LoVo (cell line): ENCODE measurements around the gene TOB2.

Source experiments
- DNase-seq: peaks from one replicate; pipeline ENCODE4 v3.0.0-alpha.2; 2016; ENCODE audit warnings: low spot score

TOB2 gene, protein sequence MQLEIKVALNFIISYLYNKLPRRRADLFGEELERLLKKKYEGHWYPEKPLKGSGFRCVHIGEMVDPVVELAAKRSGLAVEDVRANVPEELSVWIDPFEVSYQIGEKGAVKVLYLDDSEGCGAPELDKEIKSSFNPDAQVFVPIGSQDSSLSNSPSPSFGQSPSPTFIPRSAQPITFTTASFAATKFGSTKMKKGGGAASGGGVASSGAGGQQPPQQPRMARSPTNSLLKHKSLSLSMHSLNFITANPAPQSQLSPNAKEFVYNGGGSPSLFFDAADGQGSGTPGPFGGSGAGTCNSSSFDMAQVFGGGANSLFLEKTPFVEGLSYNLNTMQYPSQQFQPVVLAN

DNA sequence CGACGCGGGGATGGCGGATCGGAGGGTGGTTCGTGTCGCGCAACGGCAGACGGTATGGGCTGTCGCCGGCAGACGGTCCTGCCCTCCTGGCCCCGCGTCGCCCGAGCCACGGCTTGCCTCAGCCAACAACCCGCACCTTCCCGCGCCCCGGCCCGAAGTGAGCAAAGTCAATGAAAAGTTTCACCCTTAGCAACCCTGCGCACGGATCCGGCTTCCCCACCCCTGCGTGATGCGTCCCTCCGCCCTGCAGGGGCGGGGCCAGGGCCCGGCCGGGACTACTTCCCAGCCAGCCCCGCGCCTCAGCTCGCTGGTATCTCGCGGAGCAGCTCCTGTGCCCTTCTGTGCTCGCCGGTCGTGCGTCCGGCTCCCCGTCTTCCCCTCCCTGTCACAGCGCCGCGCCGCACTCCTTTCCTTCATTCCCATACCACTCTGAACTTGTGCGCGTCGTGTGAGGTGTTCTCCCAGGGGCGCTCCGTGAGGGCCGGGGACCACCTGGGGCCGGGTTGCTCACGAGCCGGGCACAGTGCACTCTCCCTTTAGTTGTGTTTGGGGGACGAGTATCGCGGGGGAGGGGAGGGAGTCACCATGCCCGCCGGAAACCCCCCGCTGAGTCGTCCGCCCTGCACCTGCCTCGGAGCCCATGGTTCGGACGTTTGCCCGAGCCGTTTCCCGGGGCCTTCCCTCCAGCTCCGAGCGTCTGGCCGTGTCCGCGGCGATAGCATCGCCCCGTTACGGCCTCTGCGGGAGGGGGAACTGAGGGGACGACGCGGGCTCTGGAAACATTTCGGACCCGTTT is at the start of gene TOB2:
Gene TOB2 (minus strand): TSS at position 163 of the 796 bp plus-strand sequence. CDS start 9,456 bp downstream, outside the sequence.
- DNase-seq, result peak; percentile 94

DNA sequence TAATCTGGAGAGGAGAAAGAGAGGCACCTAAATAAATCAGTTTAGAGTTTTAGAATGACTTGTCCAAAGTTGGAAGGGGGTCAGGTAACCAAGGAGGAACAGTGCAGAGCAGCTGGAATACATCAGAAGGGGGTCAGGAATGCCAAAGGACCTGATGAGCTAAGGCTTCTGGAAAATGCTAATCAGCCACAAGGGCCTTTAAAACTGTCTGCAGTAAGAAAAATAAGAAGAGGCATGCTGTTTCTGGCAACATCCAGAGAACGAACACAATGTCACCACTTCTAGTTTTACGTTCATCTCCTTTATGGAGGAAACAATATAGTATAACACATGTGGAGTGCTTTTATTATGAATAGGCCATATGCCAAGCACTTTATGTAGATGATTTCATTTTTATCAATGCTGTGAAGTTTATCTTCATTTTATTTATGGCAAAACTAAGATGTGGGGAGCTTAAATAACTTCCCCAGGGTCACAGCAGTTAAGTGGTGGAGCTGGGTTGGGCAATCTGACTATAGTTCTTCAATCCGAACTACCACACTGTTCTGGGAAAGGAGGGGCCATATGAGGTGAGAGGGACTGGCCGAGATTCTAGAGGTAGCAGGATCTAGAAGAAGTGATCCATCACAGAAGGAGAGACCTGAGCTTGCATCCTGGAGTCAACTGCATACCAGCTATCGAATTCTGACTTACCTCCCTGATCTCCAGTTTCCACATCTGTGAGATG is 44.9 kb upstream of the TOB2 start:
- no peak for DNase-seq

DNA sequence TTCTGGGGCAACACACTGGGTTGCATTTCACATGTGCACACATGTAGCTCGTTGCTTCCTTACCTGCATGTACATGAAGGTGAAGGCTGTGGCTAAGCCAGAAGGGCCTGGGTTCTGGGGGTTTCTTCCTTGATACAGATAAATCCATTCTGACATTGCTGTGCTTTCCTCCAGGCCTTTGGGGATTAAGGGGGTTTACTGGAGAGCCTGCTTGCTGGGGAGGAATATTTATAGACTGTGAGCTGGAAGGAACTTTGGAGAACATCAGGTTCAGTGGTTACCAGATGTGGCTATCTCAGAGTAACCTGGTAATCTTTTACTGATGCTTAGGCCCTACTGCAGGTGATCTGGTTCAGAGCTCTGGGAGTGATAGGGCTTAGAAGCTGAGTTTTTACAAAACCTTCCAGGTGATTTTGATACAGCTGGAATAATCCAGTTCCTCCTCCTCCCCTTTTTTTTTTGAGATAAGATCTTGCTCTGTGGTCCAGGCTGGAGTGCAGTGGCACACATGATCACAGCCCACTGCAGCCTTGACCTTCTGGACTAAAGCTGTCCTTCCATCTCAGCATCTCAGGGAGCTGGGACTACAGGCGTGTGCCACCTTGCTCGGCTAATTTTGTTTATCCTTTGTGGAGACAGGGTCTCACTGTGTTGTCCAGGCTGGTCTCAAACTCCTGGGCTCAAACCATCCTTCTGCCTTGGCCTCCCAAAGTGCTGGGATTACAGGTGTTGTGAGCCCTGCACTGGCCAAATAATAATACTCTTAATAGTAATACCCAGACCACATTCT is 42.2 kb upstream of the TOB2 start:
- DNase-seq, result no peak

DNA sequence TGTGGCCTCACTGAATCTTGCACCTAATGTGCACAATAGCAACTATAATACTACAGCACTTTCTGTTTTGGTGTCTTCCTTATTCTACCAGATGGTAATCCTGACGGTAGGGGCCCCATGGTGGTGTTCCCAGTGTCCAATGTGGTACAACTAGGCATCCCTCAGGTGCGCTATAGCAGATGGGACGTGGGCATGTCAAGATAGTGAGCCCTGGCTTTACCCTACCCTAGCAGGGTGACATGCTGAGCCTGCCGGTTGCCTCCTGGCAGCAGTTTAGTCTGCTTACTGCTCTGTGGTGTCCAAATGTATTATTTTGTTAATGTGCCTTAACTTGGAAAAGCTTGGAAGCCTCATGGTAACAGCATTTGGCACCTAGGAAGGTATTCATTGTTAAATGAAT is 41.5 kb upstream of the TOB2 start:
- no peak for DNase-seq

DNA sequence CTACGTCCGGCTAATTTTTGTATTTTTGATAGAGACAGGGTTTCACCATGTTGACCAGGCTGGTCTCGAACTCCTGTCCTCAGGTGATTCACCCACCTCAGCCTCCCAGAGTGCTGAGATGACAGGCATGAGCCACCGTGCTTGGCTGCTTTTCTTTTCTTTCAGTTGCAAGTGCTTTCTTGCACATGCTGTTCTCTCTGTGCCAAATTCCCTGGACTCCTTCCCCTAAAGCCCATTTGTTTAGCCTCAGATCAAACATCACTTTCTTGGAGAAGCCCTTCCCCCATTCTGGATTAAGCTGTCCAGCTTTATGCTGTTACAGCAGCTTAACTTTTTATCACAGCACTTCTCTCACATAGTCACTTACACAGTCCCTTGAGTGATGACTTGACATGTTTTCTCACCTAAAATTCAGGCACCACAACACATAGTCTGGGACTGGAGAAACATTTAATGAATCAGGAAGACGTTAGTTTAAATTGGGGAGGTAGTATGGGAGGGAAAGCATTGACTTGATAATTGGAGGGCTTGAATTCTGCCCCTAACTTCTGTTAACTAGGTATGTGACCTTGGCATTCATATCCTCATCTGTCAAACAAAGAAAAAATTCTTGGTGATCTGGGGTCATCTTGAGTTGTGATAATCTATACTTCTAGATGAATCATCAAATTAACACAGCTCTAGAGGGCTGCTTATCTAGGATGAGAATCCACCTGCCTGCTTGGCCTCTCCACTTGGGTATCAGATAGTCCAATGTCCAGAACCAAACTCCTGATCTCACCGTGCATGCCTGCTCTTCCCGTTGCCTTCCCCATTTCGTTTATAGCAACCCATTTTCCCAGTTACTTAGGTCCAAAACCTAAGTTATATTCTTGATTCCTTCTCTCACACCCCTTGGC is 40.7 kb upstream of the TOB2 start:
- no peak for DNase-seq

DNA sequence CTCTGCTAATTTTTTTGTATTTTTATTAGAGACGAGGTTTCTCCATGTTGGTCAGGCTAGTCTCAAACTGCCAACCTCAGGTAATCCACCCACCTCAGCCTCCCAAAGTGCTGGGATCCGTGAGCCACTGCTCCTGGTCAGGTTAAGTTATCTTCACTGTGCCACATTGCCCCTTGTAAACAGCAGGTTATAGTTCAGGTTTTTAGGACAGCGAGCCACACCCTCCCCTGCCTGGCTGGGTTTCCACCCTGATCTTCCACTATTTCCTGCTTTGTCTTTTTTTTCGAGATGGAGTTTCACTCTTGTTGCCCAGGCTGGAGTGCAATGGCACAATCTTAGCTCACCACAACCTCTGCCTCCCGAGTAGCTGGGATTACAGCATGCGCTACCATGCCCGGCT is 38.4 kb upstream of the TOB2 start:
- DNase-seq, result no peak

DNA sequence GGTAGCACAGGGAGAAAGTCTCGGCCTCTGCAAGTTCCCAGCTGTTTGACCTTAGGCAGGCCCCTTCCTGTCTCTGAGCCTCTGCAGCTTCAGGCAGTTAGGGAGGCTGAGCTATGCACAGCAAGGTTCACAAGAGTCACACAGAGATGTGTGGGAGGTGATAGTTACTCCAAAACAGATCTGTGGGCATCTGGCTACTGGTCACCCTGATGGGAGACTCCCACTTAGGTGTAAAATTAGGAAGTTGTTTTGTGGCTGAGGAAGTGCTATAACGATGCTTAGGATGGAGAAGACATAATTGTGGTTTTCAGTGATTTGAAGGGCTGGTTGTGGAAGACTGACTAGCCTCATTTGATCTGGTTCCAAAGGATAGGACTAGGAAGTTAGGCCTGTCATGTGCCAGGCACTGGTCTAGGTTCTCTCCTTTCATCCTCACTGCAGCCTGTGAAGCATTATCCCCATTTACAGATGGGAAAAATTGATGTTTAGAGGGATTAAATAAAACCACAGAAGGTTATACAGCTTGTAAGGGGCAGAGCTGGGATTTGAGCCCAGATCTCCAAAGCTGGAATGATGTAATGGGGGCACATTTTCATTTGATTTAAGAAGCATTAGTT is 35.8 kb upstream of the TOB2 start:
- no peak for DNase-seq

DNA sequence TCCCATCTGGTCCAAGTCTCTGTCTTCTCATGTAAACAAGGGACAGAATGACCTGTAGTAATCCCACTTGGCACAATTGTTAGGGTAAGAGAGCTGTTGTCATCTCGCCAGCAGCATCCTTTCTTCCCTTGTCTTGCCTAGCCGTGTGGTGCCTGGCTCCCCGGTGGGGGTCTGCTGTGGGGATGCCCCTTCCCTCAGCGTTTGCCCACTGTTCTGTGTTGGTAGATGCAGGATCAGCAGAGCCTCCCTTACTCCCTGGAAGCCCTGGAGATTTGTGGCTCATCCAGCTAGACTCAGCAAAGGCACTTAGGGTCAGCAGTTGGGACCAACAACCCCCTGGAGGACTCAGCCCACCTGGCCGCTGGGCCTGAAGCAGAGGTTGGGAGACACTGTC is 35.3 kb upstream of the TOB2 start:
- DNase-seq, result no peak

DNA sequence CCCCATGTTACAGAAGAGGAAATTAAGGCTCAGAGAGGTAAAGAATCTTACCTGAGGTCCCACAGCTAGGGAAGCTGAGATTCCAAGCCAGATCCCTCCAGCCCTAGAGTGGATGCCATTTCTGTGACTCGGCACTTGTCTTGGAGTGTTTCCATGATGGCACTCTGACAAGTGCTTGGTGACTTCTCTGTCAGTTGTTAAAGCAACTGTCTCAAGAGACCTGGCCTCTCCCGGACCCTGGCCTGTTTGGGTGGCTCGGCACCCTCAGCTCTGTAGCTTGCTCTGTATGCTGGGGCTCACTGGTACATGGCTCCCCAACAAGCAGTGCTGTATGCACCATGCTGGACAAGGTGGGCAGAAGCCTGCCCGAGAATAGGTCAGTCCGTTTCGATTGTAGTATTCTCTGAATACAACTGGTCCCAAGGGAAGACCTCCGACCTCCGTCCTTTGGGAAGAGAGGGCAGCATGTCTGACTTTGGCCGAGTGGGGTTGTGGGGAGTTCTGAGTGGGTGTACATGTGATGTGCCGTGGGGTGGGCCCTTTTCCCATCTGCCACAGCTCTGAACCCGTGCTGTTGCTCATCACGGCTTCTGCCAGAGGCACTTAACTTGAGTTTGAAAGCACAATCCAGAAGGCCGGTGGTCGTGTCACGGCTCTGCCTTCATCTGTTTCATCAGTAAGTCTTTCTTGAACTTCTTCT is 34.7 kb upstream of the TOB2 start:
- no peak for DNase-seq

DNA sequence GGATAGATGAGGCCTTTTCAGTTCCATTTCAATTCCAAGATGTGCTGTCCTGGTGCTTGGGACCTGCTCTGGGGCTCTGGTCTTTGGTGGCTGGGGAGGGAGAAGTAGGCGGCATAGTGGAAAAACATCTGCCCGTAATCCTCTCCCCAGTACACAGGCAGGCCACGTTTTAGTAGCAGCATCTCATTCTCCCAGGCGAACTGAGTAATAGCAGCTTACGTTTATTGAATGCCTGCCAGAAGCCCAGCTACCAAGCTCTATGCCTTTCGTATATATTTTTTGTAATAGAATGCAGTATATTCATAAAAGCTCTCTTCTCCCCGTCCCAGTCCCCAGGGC is 33.8 kb upstream of the TOB2 start:
- no peak for DNase-seq

DNA sequence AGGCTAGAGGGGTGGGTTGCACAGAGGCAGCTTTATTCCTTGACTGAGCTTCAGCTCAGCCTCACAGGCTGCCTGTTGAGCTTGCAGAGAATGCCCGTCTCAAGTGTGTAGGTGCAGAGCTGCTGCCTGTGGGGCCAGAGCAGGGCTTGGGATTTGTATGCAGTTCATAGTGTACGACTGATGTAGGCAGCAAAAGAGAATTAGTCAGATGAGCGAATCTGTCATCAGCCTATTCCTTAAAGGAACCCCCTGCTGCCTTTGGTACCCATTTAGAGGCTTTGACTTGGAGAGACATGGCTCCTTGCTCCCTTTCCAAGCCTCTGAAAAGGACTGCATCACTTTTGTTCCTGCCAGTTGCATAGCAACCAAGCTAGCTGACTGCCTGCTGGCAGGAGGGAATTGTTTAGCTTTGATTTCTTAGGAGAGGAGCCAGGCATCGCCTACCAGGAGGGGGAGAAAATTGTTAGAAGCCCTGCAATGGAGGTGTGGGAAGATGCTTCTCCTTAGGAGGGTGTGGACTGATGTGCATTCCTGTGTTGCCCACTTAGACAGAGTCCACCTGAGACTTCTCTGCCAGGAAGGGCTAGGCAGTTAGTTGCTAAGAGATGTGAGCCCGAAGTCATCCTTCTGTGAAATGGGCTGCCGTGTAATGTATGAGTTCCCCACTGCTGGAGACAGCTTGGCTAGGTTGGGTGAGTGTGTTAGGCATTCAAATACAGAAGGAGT is 33.2 kb upstream of the TOB2 start:
- no peak for DNase-seq

DNA sequence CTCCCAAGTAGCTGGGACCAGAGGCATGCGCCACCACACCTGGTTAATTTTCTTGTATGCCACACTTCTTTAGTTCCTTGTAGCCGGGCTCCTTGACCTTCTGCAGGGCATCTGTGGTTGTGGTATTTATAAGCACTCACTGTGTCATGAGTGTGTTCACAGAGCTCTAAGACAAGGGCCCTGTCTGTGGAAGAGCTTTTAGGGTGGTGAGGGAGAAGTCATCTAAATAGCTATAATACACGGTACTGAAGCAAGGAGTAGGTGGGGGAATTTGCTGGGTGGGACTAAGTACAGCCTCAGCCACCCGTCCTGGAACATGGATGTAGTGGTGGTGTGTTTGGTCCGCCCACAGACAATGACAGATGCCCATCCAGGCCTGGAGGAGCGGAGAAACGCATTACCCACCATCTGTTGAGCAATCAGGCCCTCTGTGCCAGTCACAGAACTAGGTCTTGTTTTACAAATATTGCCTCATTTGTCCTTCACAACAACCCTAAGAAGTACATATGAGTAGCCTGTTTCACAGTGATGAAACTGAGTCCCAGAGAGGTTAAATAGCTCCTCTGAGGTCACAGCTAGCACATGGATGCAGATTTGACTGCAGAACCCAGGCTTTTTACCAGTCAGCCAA is 32.4 kb upstream of the TOB2 start:
- no peak for DNase-seq

DNA sequence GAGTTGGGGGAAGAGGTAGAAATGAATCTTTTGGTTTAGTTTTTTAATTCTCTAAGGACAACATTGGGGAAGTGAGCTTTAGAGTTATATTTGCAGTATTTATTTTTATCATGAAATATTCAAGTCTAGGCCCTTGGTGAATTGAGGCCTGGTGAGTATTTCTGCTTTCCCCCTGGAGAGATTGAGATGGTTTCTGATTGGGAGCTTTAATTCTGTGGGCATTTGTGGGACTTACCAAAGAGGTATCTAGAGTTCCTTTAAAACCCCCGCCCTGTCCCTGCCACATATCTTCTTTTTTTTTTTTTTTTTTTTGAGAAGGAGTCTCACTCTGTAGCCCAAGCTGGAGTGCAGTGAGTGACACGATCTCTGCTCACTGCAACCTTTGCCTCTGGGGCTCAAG is 31.9 kb upstream of the TOB2 start:
- no peak for DNase-seq

DNA sequence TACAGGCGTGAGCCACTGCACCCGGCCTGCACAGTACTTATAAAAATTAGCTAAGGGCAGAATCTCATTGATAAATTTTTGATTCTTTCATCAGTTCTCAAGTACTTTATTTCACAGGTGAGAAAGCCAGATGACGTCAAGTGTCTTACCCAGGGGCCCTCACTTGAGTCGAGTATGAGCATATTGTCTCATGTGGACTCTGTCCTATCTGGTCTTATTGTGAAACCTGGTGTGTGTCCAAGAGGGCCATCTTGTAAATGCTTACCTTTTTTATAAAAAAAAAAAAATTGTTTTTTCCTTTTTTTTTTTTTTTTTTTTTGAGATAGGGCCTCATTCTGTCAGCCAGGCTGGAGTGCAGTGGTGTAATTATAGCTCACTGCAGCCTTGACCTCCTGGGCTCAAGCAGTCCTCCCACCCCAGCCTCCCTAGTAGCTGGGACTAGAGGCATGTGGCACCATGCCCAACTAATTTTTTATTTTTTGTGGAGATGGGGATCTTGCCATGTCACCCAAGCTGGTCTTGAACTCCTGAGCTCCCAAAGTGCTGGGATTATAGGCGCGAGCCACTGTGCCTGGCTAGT is 28.4 kb upstream of the TOB2 start:
- no peak for DNase-seq

DNA sequence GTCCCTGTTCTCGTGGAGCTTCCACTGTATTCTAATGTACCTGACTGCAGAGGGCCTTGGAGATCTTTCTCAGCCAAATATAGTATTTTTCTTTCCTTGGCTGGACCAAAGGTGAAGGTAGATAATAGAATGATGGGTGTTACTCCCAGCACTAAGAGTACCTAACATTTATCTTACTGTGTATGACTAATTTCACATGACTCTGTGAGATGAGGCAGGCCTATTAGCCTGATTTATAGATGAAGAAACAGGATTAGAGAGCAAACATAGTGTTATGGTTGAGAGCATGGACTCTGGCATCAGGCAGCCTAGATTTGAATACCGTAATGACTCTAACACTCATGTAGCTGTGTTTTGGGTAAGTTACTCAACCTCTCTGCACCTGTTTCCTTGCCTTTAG is 25.0 kb upstream of the TOB2 start:
- no peak for DNase-seq

DNA sequence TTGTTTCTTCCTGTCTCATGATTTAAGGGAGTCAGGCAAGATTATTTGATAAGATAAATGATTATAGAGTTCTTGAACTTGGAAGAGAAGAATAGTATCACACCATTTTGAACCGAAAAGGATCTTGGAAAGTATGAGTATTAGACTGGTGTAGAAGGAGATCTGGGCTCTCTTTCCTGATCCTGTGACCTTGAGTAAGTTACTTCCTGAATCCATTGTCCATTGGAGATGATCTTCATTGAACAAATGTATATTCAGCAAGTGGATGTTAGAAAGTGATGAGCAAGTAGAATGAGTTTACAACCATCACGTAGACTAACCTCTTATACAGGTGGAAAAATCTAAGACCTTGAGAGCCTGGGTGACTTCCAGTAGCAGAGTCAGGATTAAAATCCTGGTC is 24.3 kb upstream of the TOB2 start:
- DNase-seq, result no peak

DNA sequence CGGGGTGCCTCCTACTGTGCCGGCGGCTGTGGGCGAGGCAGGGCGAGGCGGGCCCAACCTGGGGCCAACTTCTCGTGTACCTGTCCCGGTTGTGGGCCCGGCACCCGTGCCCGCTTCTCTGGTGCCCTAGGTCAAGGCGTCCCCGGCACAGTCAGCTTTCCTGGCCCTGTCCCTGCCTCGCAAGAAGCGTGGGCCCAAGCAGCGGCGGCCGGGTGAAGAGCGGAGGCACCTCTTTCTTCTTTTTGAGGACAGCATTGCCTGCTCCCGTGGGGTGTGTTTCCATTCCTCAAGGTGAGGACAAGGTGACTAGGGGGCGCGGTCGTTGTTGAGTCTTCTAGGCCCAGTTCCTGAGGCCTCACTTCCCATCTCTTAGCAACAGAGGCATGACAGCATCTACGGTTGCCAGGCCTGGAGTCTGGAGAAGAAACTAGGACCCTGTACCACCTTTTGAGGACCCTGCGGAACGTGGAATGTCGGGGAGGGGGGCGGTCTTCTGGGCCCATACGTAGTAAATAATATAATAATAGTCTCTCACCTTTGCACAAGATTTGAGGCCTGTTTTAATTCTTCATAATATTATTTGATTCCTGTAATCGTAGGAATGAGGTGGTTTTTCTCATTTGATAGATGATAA is 22.7 kb upstream of the TOB2 start:
- peak; percentile 47 for DNase-seq
